Measurements from ENCODE around the gene DNAJC17.

DNA sequence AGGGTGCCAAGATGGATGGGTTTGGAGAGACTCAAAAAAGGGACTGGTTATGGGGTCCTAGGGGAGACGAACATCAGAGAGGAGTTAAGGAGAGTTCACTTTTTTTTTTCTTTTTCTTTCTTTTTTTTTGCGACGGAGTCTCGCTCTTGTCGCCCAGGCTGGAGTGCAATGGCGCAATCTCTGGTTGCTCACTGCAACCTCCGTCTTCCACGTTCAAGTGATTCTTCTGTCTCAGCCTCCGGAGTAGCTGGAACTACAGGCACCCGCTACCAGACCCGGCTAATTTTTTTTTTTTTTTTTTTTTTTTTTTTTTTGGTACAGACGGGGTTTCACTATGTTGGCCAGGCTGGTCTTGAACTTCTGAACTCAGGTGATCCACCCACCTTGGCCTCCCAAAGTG is 37.8 kb upstream of the DNAJC17 start:
- TF ChIP-seq EZH2 (IDR thresholded peaks at IDR 0.05) = no peak
- TF ChIP-seq POLR2A (IDR thresholded peaks at IDR 0.05; ENCODE audit: borderline replicate concordance, extremely low read depth, insufficient read depth, insufficient read length) = no peak
- TF ChIP-seq, protein P1, sequence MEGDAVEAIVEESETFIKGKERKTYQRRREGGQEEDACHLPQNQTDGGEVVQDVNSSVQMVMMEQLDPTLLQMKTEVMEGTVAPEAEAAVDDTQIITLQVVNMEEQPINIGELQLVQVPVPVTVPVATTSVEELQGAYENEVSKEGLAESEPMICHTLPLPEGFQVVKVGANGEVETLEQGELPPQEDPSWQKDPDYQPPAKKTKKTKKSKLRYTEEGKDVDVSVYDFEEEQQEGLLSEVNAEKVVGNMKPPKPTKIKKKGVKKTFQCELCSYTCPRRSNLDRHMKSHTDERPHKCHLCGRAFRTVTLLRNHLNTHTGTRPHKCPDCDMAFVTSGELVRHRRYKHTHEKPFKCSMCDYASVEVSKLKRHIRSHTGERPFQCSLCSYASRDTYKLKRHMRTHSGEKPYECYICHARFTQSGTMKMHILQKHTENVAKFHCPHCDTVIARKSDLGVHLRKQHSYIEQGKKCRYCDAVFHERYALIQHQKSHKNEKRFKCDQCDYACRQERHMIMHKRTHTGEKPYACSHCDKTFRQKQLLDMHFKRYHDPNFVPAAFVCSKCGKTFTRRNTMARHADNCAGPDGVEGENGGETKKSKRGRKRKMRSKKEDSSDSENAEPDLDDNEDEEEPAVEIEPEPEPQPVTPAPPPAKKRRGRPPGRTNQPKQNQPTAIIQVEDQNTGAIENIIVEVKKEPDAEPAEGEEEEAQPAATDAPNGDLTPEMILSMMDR (IDR thresholded peaks at IDR 0.05 in 2 of 3, conservative IDR thresholded peaks at IDR 0.05 in 1 of 3; ENCODE audit: borderline replicate concordance in 1 of 3, insufficient read depth in 1 of 3, low read depth in 2 of 3, low read length in 2 of 3) = no peak
- TF ChIP-seq YY1 (IDR thresholded peaks at IDR 0.05; ENCODE audit: extremely low read depth, insufficient replicate concordance, low read depth, low read length) = no peak
- TF ChIP-seq CBX3 (IDR thresholded peaks at IDR 0.05; ENCODE audit: low read depth) = no peak
- no peak for TF ChIP-seq RAD21 (IDR thresholded peaks at IDR 0.05; ENCODE audit: low read depth)
- no peak for TF ChIP-seq SP1 (IDR thresholded peaks at IDR 0.05; ENCODE audit: low read depth)
- no peak for TF ChIP-seq CEBPB (IDR thresholded peaks at IDR 0.05; ENCODE audit: low read depth)
- no peak for TF ChIP-seq EZH2phosphoT487 (IDR thresholded peaks at IDR 0.05; ENCODE audit: borderline replicate concordance)
- TF ChIP-seq POLR2AphosphoS5 (IDR thresholded peaks at IDR 0.05; ENCODE audit: low read depth, low read length) = no peak
- no peak for TF ChIP-seq FOSL1 (IDR thresholded peaks at IDR 0.05; ENCODE audit: low read depth)
- no peak for TF ChIP-seq SRF (IDR thresholded peaks at IDR 0.05; ENCODE audit: low read depth)
- no peak for TF ChIP-seq SIN3A (IDR thresholded peaks at IDR 0.05; ENCODE audit: low read depth)
- no peak for TF ChIP-seq ELF1 (IDR thresholded peaks at IDR 0.05; ENCODE audit: borderline replicate concordance, low read depth)

All from HCT116 (cell line).